ENCODE measurements around the gene BTBD9.

DNA sequence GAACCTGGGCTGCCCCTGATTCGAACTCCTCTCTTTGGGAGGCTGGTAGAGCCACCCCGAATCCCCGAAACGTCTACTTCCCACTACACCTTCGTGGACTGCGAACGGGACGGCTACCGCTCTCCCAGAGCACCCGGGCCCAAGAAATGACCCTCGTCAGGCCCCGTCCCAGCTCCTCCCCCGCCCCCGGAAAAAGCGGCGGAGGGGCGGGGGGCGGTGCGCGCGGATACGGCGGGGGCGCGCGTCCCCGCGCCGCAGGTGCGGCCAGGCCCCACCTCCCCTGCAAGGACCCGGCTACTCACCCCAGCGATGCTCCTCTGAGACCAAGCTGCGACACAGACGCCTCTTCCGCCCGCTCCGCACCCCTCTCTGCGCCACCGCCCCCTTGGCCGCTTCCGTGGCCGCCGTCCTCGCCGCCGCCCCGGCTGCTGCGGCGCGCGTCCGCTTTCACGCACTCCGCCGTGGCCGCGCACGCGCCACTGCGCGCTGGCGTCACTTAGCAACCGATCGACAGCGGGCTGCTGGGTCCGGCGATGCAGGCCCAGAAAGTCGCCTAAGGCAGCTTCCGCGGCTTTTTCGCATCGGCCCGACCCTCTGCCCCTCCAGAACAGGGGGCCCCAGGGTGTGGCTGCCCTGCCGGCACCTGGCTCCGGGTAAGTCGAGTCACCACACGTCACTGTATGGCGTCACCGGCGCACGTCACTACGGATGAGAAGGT lies at the start of gene BTBD9:
- TF ChIP-seq, protein P1, sequence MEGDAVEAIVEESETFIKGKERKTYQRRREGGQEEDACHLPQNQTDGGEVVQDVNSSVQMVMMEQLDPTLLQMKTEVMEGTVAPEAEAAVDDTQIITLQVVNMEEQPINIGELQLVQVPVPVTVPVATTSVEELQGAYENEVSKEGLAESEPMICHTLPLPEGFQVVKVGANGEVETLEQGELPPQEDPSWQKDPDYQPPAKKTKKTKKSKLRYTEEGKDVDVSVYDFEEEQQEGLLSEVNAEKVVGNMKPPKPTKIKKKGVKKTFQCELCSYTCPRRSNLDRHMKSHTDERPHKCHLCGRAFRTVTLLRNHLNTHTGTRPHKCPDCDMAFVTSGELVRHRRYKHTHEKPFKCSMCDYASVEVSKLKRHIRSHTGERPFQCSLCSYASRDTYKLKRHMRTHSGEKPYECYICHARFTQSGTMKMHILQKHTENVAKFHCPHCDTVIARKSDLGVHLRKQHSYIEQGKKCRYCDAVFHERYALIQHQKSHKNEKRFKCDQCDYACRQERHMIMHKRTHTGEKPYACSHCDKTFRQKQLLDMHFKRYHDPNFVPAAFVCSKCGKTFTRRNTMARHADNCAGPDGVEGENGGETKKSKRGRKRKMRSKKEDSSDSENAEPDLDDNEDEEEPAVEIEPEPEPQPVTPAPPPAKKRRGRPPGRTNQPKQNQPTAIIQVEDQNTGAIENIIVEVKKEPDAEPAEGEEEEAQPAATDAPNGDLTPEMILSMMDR (optimal IDR thresholded peaks at IDR 0.05 in 1 of 3, IDR thresholded peaks at IDR 0.05 in 1 of 3, conservative IDR thresholded peaks at IDR 0.05 in 1 of 3; ENCODE audit: extremely low read depth in 1 of 3, insufficient read depth in 2 of 3, low read length in 3 of 3) = no peak
- TF ChIP-seq EZH2 (IDR thresholded peaks at IDR 0.05; ENCODE audit: low read length) = no peak
